K562 (cell line): Measurements from ENCODE around the gene ISG20L2. TPM values are rescaled to one million over a fixed set of nuclear protein-coding genes. Genes with fewer than 3 reads are reported as not detected.
A peak's percentile ranks its signal among the peaks of the same experiment; 100 is the strongest.

Experiments
- ESRRA ChIP-seq: fragments of 450-650 bp; IDR thresholded peaks from 2 replicates; pipeline ENCODE4 v1.6.1; 2014; ENCODE audit warnings: low read depth, mild to moderate bottlenecking, moderate library complexity, borderline replicate concordance
- HINFP ChIP-seq: fragments of 450-650 bp; conservative IDR thresholded peaks from 2 replicates; pipeline ENCODE4 v1.6.1; 2016; ENCODE audit warnings: missing genetic modification characterization, low read depth, mild to moderate bottlenecking, control low read depth, missing compliant biosample characterization
- HMBOX1 ChIP-seq: sonication (generic); IDR thresholded peaks from 2 replicates; pipeline ENCODE4 v1.6.1; 2016
- HMGXB4 ChIP-seq: sonication (generic); formaldehyde crosslinking; IDR thresholded peaks from 2 replicates; pipeline ENCODE4 v1.8.1; 2023; ENCODE audit warnings: mild to moderate bottlenecking, missing genetic modification reagents
- MYNN ChIP-seq, 2 experiments: sonication (generic); formaldehyde crosslinking in 1 of 2; IDR thresholded peaks; 2 replicates each; pipeline versions ENCODE4 v1.5.0 to v1.6.1; 2016 to 2020; ENCODE audit warnings: antibody characterized with exemption in 1 of 2, missing genetic modification reagents in 1 of 2
- NR2F6 ChIP-seq: fragments of 450-650 bp; formaldehyde crosslinking; IDR thresholded peaks from 2 replicates; pipeline ENCODE4 v1.4.0; 2020; ENCODE audit warnings: mild to moderate bottlenecking
- POLR2B ChIP-seq: fragments of 450-650 bp; IDR thresholded peaks from 2 replicates; pipeline ENCODE4 v1.6.1; 2018; ENCODE audit warnings: low read depth; ENCODE audit not compliant: partially characterized antibody
- RBM34 ChIP-seq: fragments of 200-400 bp; formaldehyde crosslinking; IDR thresholded peaks from 2 replicates; pipeline ENCODE4 v1.6.1; 2018; ENCODE audit warnings: low read length, borderline replicate concordance; ENCODE audit not compliant: insufficient read depth
- REST ChIP-seq, 2 experiments: fragments of 450-650 bp; formaldehyde crosslinking in 1 of 2; IDR thresholded peaks; 2 replicates each; pipeline versions ENCODE4 v1.4.0 to v1.6.1; 2014 to 2020; ENCODE audit warnings: mild to moderate bottlenecking in 2 of 2, borderline replicate concordance in 1 of 2, low read depth in 1 of 2
- RFX5 ChIP-seq: IDR thresholded peaks from 2 replicates; pipeline ENCODE4 v1.6.1; 2011; ENCODE audit warnings: low read depth, mild to moderate bottlenecking, improper control_type of control experiment, low read length
- SRF ChIP-seq, 2 experiments: fragments of 250-450, 450-650 bp in 1 of 2; sonication (Bioruptor Pico) in 1 of 2; sonication (generic) in 1 of 2; formaldehyde crosslinking; IDR thresholded peaks; 2 replicates each; pipeline versions ENCODE4 v1.5.0 to v1.5.1; 2020 to 2022; ENCODE audit warnings: mild to moderate bottlenecking in 1 of 2, missing genetic modification reagents in 1 of 2
- STAT5B ChIP-seq: fragments of 250-450 bp; sonication (Bioruptor Pico); IDR thresholded peaks from 2 replicates; pipeline ENCODE4 v1.8.0; 2021; ENCODE audit warnings: mild to moderate bottlenecking, inconsistent platforms
- TSC22D4 ChIP-seq: fragments of 450-650 bp; IDR thresholded peaks from 2 replicates; pipeline ENCODE4 v1.6.1; 2016; ENCODE audit warnings: missing genetic modification characterization, missing biosample characterization, control low read depth
- polyA plus RNA-seq, 8 experiments: library from polyadenylated mRNA; depleted of rRNA in 4 of 8; stranded (reverse) in 5 of 8; unstranded in 3 of 8; fragments of >200 nt; fragmentation: Nextera tagmentation in 2 of 8; fragmentation: Illumina TruSeq in 1 of 8; extraction: Ambion mirVana in 2 of 8; extraction: Trizol in 1 of 8; gene quantifications; 2 replicates each; pipeline versions ENCODE4 v1.2.1 to v1.2.3, GENCODE V29; 2011 to 2014; ENCODE audit warnings: inconsistent platforms in 1 of 8, missing spikeins in 1 of 8
- total RNA-seq, 7 experiments: library from RNA; depleted of rRNA in 6 of 7; stranded (reverse); fragments of >200 nt in 6 of 7; fragmentation: Illumina TruSeq in 2 of 7; extraction: Trizol in 2 of 7; gene quantifications; 2 replicates each; pipeline versions ENCODE4 v1.2.1 to v1.2.3, GENCODE V29; 2011 to 2021; ENCODE audit warnings: low replicate concordance in 1 of 7

Gene ISG20L2
- total and polyA plus RNA-seq, 9 of the 15 experiments (the other 6 are each of a cell fraction or from before 2014, with no cell fraction given), result 21.3 to 130 (median 50.3) TPM

- TF ChIP-seq HMBOX1 (0 out of 2 replicates have a peak, but pooled peaks have one; percentile 24), RBM34 (no peak), HMGXB4 (CRISPR knock-in tag) (0 out of 2 replicates have a peak, but pooled peaks have one; percentile 42), REST (IDR thresholded peaks at IDR 0.05; ENCODE audit: borderline replicate concordance) (peak; percentile 95), REST (CRISPR knock-in tag; IDR thresholded peaks at IDR 0.05; ENCODE audit: low read depth) (no peak), TSC22D4 (tag) (no peak), RFX5 (no peak), SRF (CRISPR knock-in tag; IDR thresholded peaks at IDR 0.05) (peak in 1 of 2 experiments; percentile 57; a peak in 1 of 4 replicates), NR2F6 (CRISPR knock-in tag) (no peak), STAT5B (no peak), HINFP (tag) (no peak), MYNN (IDR thresholded peaks at IDR 0.05) (peak; percentile 63; the same call in 1 of the 2 replicates), MYNN (CRISPR knock-in tag; IDR thresholded peaks at IDR 0.05) (no peak), POLR2B (no peak), ESRRA (peak; percentile 43)
These were observed 39.3 kb downstream of the ISG20L2 start (continued) for GRCh38 chr1:156689035-156689952.
